Myocyte (in vitro differentiated cells): ENCODE data around the gene TXNDC8. TPM values are rescaled to one million over a fixed set of nuclear protein-coding genes. Genes with fewer than 3 reads are reported as not detected.

Experiments
- DNase-seq: peaks from one replicate; pipeline ENCODE4 v3.0.0-alpha.2; 2012; ENCODE audit warnings: low read depth
- total RNA-seq: library from RNA; depleted of rRNA; stranded (reverse); fragments of >200 nt; gene quantifications from 2 replicates; pipeline ENCODE4 v1.2.3, GENCODE V29; 2014

Gene TXNDC8
- total RNA-seq, 1 donor from 2014 or later: not detected

DNA sequence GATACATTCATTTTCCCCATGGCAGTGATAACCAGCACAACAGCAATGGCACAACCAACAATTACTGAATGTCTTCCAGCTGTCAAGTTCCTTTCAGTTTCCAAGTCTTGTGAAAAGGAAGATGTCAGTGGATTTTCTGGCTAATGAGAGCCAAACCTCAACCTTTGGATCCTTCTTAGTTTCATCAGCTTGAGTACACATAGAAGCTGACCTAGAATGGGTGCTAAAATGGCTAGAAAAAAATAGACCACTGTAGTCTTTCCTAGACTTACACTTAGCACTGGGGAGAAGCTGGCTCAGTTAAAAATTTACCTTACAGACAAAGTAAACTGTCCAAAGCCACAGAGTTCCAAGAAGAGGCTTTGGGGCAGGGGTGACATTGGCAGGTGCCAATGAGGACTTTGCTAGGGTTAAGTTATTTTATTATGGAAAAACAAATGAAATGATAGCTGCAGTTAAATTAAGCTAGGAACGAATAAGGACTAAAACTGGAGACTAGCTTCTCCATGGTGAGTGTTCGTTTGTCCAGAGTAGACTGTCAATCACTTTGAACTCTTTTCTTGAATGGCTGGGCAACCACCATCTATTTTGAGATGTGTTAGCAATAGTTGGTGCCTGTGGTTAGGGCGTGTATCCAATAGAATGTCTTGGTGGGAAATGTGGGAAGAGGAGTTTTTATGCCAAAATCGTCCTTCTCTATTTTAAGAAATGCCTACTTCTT is 55.5 kb downstream of the TXNDC8 start:
- peak; percentile 94 for DNase-seq

DNA sequence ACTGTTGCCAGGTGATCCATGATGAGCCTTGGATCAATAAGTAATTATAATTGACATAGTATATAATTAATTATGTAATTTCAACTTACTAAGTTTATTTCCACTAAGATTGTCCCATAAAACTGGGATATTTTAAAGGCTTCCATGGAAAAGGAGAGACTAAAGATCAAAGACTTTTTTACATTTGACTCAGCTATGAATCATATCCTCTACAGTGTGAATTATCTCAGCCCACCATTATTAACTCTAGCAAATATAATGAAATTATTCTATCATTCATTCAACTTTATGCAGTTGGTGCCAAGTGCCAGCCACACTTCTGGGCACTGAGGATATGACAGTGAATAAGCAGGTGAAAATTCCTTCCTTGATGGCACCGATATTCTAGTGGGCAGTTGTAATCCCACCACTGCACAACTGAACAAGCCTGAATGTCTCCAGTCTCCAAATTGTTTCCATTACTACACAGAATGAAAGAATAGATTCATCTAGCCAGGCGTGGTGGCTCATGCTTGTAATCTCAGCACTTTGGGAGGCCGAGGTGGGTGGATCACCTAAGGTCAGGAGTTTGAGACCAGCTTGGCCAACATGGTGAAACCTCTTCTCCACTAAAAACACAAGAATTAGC is 59.5 kb downstream of the TXNDC8 start:
- peak; percentile 19 for DNase-seq

DNA sequence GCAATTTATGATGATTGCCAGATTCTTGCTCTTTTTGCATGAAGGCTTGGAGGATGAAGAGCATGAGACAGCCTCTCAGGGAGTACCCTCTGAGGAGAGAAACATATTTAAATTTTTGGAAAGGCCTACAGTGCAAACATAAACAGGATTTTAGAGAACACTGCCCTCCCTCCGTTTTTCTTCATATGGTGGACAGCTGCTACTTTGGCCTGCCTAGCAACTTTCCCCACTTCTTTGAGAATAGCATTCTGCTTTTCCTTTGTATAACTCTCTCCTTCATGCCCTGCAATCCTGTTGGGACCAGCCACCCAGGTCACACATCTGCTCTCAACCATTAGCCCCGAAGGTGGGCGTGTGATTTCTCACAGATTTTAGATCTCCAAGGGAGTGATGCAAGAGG is 60.9 kb downstream of the TXNDC8 start:
- no peak for DNase-seq

DNA sequence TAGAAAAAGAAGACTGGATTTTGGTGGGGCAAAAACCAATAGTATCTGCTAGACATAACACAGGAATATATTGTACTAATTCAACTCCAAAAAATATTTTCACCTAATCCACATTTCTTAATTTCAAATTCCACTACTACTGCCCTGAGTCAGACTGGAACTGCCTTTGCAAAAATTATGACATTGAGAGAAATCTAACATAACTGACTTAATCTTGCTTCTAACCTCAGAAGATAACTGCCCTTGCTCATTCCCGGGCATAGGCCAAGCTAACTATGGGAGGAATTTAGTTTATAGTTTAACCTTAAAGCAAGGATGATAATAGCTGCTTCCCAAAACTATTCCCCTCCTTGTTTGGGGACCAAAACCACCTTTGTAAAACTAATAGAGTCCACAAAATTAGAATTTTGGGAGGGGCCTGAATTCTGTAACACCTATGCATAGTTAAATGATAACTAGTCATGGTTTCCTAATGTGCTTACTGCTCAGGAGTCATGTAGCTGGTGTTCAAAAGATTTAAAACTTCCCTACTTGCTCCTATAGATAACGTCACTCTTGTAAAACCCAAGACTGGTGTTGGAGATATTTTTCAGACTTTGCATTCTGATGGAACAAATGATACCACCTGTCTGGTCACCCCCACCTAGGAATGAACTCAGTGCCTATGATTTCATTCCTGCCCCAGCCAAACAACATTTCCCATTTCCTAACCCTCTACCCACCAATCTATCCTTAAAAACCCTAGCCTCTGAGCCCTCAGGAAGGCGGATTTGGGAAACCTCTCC is 67.3 kb downstream of the TXNDC8 start:
- DNase-seq: no peak

DNA sequence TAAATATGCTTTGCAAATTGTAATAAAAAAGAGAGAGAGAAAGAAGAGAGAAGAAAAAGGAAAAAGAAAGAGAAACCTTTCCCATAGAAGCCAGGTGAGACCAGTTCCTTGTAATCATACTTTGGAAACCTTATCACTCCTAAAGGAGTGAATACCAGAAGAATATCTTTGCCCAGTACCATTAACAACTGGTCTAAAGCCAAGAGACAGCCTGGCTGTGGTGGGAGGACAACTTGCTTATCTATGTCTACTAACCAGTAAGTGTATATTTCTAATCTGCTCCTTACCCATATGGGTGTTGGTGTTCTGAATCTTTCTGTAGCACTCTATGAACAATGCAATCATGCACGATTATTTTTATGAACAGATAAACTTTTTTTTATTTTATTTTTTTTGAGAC is 70.9 kb downstream of the TXNDC8 start:
- no peak for DNase-seq

DNA sequence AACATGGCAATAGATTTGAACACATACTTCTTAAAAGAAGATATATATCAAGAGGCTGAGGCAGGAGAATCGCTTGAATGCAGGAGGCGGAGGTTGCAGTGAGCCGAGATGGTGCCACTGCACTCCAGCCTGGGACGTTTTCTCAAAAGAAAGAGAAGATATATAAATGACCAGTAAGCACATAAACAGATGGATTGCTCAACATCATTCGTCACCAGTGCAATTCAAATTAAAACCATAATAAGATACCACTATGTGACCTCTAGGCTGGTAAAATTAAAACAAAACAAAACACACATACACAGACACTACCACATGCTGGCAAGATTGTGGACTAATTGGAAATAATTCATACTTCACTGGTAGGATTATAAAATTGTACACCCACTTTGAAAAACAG is 76.0 kb downstream of the TXNDC8 start:
- DNase-seq: no peak

DNA sequence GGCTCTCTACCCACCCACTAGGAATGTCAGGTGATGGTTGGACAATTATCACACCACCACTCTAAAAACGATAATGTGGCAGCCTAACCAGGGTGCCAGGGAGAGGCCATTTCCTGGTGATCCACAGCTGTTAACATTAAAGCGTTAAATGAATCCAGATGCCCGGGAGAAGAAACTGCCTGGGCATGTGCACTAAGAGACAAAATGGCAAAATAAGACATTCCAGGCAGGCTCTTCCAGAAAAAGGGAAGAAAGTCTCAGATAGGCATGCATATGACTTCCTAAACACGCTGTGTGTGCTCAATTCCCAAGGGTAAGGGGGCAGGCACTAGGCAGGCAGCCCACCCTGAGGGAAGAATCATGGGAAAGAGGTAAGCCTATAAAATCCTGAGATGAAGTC is 76.8 kb downstream of the TXNDC8 start:
- no peak for DNase-seq

GRCh38 chr9:110259566-110259965 is 78.1 kb downstream of the TXNDC8 start:
- DNase-seq: no peak

DNA sequence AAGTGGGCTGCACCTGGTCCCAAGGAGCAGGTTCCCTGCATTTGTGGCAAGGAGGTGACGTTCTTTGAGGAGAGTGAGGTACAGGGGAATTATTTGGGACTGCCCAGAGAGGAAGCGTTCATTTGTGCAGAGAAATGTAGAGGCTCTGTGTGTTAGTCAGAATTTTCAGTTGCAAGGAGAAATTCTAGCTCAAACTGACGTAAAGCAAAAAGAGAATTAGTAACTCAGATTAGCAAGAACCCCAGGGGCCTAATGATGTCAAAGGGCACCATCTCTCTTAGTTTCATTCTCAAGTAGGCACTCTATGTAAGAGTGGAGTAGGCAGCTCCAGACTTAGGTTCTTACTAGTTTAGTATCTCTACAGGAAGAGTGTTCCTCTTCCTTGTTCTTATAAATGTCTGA is 79.0 kb downstream of the TXNDC8 start:
- DNase-seq: no peak

- DNase-seq: no peak
These were observed 79.7 kb downstream of the TXNDC8 start for GRCh38 chr9:110257956-110258355.

GRCh38 chr9:110257097-110257841 is 80.4 kb downstream of the TXNDC8 start:
- no peak for DNase-seq

DNA sequence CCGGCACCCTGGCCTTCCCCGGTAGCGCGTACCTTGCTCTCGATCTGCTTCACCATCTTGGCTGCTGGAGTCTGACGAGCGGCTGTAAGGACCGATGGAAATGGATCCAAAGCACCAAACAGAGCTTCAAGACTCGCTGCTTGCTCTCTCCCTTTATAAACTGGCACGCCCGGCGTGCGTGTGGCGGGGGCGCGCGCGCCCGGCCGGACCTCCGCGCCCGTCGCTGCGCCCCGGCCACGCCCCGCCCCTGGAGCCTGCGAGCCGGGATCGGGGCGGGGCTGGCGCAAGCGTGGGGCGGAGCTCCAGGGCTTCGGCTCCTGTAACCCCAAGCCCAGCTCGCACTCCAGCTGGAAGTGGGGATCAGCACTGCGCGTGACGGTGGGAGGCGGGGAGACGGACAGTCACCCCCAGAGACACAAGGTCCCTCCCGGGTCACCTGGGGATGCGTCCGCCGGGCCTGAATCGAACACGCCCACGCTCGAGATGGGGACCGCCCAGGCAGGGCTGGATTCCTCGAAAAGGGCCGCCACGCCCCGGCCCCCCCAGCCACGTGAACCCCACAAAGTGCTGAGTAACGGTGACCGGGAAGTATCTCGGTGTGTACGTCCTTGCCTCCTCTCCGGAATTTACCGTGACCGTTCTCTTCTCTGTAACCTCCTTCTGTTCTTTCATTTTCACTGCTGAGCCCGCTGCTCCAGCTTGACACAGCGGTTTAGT is 81.1 kb downstream of the TXNDC8 start, which contains the start of gene TXN:
Gene TXN (minus strand): TSS at position 128 of the 717 bp plus-strand sequence. CDS start 72 bp downstream, at position 56.
- DNase-seq: peak; percentile 93

DNA sequence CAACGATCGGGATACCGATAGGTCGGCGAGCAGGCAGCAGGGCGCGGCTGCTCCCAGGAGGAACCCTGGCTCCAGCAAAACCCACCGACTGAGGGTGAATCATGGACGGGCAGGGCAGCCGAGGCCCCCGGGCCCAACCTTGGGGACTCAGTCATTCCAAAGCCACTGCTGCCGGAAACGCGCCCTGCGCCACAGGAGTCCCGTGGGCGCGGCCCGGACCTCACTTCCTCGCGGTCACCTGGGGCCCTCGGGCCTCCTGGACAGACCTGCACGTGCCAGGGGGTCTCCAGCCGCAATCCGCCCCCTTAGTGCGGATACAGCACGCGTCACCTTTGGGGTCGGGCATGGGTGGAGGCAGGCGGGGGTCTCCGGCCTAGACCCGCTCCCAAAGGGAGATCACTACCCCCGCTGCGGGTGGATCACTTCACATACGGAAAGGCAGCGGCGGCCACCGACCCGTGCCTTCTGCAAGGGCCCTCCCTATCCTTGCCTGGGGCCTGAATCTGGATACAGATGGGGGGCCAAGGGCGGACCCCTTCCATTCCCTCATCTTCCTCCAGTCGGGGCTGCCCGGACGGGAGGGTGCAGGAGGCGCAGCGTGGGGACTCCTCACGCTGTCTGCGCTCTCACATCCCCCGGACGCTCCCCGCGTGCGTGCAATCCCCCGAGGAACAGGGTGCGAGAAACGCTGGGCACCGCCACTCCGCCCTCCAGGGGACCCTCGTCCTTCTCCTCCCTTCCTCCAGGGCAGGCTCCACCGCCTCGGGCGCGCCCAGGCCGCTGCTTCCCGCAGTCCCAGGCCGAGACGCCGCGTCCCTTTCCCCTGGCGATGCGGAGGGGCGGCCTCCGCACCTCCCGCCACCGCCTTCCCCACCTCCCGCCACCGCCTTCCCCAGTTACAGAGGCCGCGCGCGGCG is 81.9 kb downstream of the TXNDC8 start:
- peak; percentile 64 for DNase-seq

- DNase-seq: no peak
These were observed 82.6 kb downstream of the TXNDC8 start for GRCh38 chr9:110255034-110255462.

DNA sequence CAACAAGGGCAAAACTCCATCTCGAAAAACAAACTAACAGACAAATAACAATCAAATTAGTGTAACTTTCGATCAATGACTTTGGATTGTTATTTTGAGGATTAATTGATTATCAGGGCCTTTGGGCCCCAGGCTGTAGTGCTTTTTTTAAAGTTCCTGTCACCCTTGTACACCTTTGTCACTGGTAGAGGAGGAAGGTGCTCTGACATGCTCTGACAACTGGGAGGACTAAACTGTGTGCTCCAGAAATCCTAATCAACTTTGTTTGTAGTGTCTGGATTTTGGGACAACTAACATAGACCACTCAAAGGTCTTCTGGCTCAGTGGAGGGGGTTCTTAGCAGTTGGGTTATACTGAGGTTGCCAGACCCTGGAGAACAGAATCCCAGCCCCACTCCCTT is 83.2 kb downstream of the TXNDC8 start:
- no peak for DNase-seq
